ENCODE results near the gene C1orf56. TPM values are rescaled to one million over a fixed set of nuclear protein-coding genes. Genes with fewer than 3 reads are reported as not detected.

Gene C1orf56
- total and polyA plus RNA-seq, 2 of the 13 experiments (the other 11 are each of a cell fraction or from before 2014, with no cell fraction given), result 1.5 to 3.2 TPM

GRCh38 chr1:151006327-151007052 lies 41.1 kb upstream of the C1orf56 start, which contains the start of gene MINDY1 (continued):
- TF ChIP-seq POLR2G (IDR thresholded peaks at IDR 0.05; ENCODE audit: low read depth, low read length), result peak; percentile 79
- TF ChIP-seq MED1 (CRISPR knock-in tag; IDR thresholded peaks at IDR 0.05), result peak; percentile 32; the same call in 1 of the 2 replicates
- 0 out of 2 replicates have a peak, but pooled peaks have one; percentile 41 for TF ChIP-seq KIAA2018 (CRISPR knock-in tag; IDR thresholded peaks at IDR 0.05; ENCODE audit: borderline replicate concordance)
- TF ChIP-seq ZNF781 (CRISPR knock-in tag; IDR thresholded peaks at IDR 0.05; ENCODE audit: borderline replicate concordance, not compliant biosample characterization), result no peak
- TF ChIP-seq KLF6 (CRISPR knock-in tag; IDR thresholded peaks at IDR 0.05), result 0 out of 2 replicates have a peak, but pooled peaks have one; percentile 23
- no peak for TF ChIP-seq FOXO1 (CRISPR knock-in tag; IDR thresholded peaks at IDR 0.05)
- TF ChIP-seq, protein P1, sequence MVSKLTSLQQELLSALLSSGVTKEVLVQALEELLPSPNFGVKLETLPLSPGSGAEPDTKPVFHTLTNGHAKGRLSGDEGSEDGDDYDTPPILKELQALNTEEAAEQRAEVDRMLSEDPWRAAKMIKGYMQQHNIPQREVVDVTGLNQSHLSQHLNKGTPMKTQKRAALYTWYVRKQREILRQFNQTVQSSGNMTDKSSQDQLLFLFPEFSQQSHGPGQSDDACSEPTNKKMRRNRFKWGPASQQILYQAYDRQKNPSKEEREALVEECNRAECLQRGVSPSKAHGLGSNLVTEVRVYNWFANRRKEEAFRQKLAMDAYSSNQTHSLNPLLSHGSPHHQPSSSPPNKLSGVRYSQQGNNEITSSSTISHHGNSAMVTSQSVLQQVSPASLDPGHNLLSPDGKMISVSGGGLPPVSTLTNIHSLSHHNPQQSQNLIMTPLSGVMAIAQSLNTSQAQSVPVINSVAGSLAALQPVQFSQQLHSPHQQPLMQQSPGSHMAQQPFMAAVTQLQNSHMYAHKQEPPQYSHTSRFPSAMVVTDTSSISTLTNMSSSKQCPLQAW (CRISPR knock-in tag; IDR thresholded peaks at IDR 0.05), result 0 out of 2 replicates have a peak, but pooled peaks have one; percentile 33
- TF ChIP-seq ZKSCAN8 (CRISPR knock-in tag; IDR thresholded peaks at IDR 0.05; ENCODE audit: borderline replicate concordance), result peak; percentile 52; the same call in 1 of the 2 replicates
- TF ChIP-seq ESRRA (CRISPR knock-in tag; IDR thresholded peaks at IDR 0.05; ENCODE audit: low read depth), result 0 out of 2 replicates have a peak, but pooled peaks have one; percentile 4
- no peak for TF ChIP-seq ADNP (CRISPR knock-in tag; IDR thresholded peaks at IDR 0.05)
- TF ChIP-seq ZNF34 (CRISPR knock-in tag; IDR thresholded peaks at IDR 0.05; ENCODE audit: borderline replicate concordance), result no peak
- TF ChIP-seq ETV5 (CRISPR knock-in tag; IDR thresholded peaks at IDR 0.05; ENCODE audit: borderline replicate concordance), result peak; percentile 46; the same call in 1 of the 2 replicates
- no peak for TF ChIP-seq PRPF4 (IDR thresholded peaks at IDR 0.05; ENCODE audit: low read depth, low read length, poor library complexity, severe bottlenecking)
- TF ChIP-seq RBFOX2 (IDR thresholded peaks at IDR 0.05; ENCODE audit: low read depth, low read length), result 0 out of 2 replicates have a peak, but pooled peaks have one; percentile 17
- TF ChIP-seq FOSL2 (CRISPR knock-in tag; IDR thresholded peaks at IDR 0.05), result peak; percentile 30; the same call in 1 of the 2 replicates
- peak; percentile 78; the same call in 1 of the 2 replicates for TF ChIP-seq ZFP1 (CRISPR knock-in tag; IDR thresholded peaks at IDR 0.05)
- peak; percentile 43; the same call in 1 of the 2 replicates for TF ChIP-seq MYC (CRISPR knock-in tag; IDR thresholded peaks at IDR 0.05; ENCODE audit: borderline replicate concordance)
- peak; percentile 57; the same call in 1 of the 2 replicates for TF ChIP-seq ZNF331 (CRISPR knock-in tag; IDR thresholded peaks at IDR 0.05)
- TF ChIP-seq ZFY (CRISPR knock-in tag; IDR thresholded peaks at IDR 0.05), result peak; percentile 9; the same call in 1 of the 2 replicates
- TF ChIP-seq ERF (CRISPR knock-in tag; IDR thresholded peaks at IDR 0.05), result 0 out of 2 replicates have a peak, but pooled peaks have one; percentile 56
